Kidney (tissue), 14 donors: ENCODE results near the gene TMEM51. TPM values are rescaled to one million over a fixed set of nuclear protein-coding genes. Genes with fewer than 3 reads are reported as not detected.

Experiments used
- DNase-seq, 5 donors: peaks; one replicate each; pipeline ENCODE4 v3.0.0-alpha.2; 2013 to 2020
- FAIRE-seq: peaks from 2 replicates; lab custom pipeline; 2012; peaks lifted over from hg19 to GRCh38; lab: Jason Lieb, UNC
- H3K27ac ChIP-seq, 2 donors: one replicate each; pipeline ENCODE4 v1.7.0; 2013; ENCODE audit warnings: low read depth in 2 of 2, low read length in 2 of 2, inconsistent platforms in 1 of 2
- H3K27me3 ChIP-seq: one replicate; pipeline ENCODE4 v1.7.1; 2013; ENCODE audit warnings: low read length, inconsistent platforms; ENCODE audit not compliant: control insufficient read depth, insufficient read depth
- H3K36me3 ChIP-seq, 3 donors: one replicate each; pipeline versions ENCODE4 v1.7.0 to v1.7.1; 2013; ENCODE audit warnings: low read length in 3 of 3, control low read depth in 1 of 3, inconsistent platforms in 1 of 3; ENCODE audit not compliant: insufficient read depth in 3 of 3, control insufficient read depth in 2 of 3
- H3K4me1 ChIP-seq, 3 donors: one replicate each; pipeline versions ENCODE4 v1.7.0 to v1.7.1; 2013; ENCODE audit warnings: low read length in 3 of 3, inconsistent platforms in 1 of 3, low read depth in 1 of 3; ENCODE audit not compliant: control insufficient read depth in 2 of 3, insufficient read depth in 2 of 3
- H3K4me3 ChIP-seq, 3 donors: one replicate each; pipeline versions ENCODE4 v1.7.0 to v1.8.1; 2013; ENCODE audit warnings: low read length in 3 of 3, control low read depth in 1 of 3, inconsistent platforms in 1 of 3
- H3K9ac ChIP-seq, 3 donors: one replicate each; pipeline versions ENCODE4 v1.7.0 to v1.7.1; 2013; ENCODE audit warnings: low read length in 3 of 3, control low read depth in 1 of 3, inconsistent platforms in 1 of 3
- H3K9me3 ChIP-seq, 3 donors: one replicate each; pipeline versions ENCODE4 v1.7.0 to v1.7.1; 2013; ENCODE audit warnings: low read length in 3 of 3, control low read depth in 1 of 3, inconsistent platforms in 1 of 3; ENCODE audit not compliant: control insufficient read depth in 2 of 3, insufficient read depth in 1 of 3
- CTCF ChIP-seq: IDR thresholded peaks from 3 replicates; pipeline ENCODE4 v1.5.1; 2012; ENCODE audit warnings: mild to moderate bottlenecking, moderate library complexity, borderline replicate concordance; ENCODE audit not compliant: insufficient read depth; ENCODE audit errors: extremely low read depth
- intact Hi-C: fragments of 100-400 bp; cut with DNase I; formaldehyde crosslinking; loops from one replicate; pipeline ENCODE4 v1.11.1; 2022
- polyA plus RNA-seq: library from polyadenylated mRNA; stranded (reverse); fragments of 350-450 nt; fragmentation: Illumina TruSeq; extraction: RNeasy Lipid Tissue Mini Kit (QIAGEN cat#74804); gene quantifications from one replicate; pipeline ENCODE4 v1.2.3, GENCODE V29; 2014; ENCODE audit warnings: low read depth, low replicate concordance; ENCODE audit not compliant: insufficient read depth
- total RNA-seq: library from RNA; stranded (reverse); fragmentation: NEBNext Ultra II Directional; extraction: Animal tissue kit (Norgen Biotek cat#: 25700); gene quantifications from one replicate; pipeline ENCODE4 v1.2.1, GENCODE V29; 2021
- donor health status: control.
- donor health status: control.
- donor health status: control.
- donor health status: control.
- donor health status: control.
- donor health status: DM: yes; HTN: yes; CAD: no.
- donor health status: Normal renal cell carcinoma (clear cell type).

TMEM51 gene
- total and polyA plus RNA-seq, 2 donors from 2014 or later: 38.1 to 48.4 TPM

- FAIRE-seq (no peak), DNase-seq (peak in 1 of 5 donors; percentile 49)
- Histone ChIP-seq H3K4me1 (no peaks in the 10 kb centered on the region), H3K4me3 (no peak overlapping the region), H3K27ac (no peak overlapping the region), H3K36me3 (no peaks in the 10 kb centered on the region), H3K9ac (no peak overlapping the region), H3K9me3 (no peaks in the 10 kb centered on the region), H3K27me3 (no peaks in the 10 kb centered on the region)
- intact Hi-C loops: no loop called here
- TF ChIP-seq CTCF: no peak
Measured at GRCh38 chr1:15141935-15142539, 11.5 kb upstream of the TMEM51 start.

GRCh38 chr1:15145327-15145726 is 8.2 kb upstream of the TMEM51 start:
- TF ChIP-seq CTCF: no peak
- DNase-seq (no peak), FAIRE-seq (no peak)
- Histone ChIP-seq H3K4me1 (no peaks in the 10 kb centered on the region), H3K36me3 (no peaks in the 10 kb centered on the region), H3K9me3 (no peaks in the 10 kb centered on the region), H3K27me3 (no peaks in the 10 kb centered on the region), H3K4me3 (no peak overlapping the region), H3K27ac (no peak overlapping the region), H3K9ac (no peak overlapping the region)
- intact Hi-C loops: no loop called here

GRCh38 chr1:15146142-15146680 is 7.3 kb upstream of the TMEM51 start:
- Histone ChIP-seq H3K9ac (no peak overlapping the region), H3K9me3 (no peaks in the 10 kb centered on the region), H3K27ac (no peak overlapping the region), H3K4me3 (no peak overlapping the region), H3K4me1 (no peaks in the 10 kb centered on the region), H3K27me3 (no peaks in the 10 kb centered on the region), H3K36me3 (no peaks in the 10 kb centered on the region)
- intact Hi-C loops: no loop called here
- no peak for TF ChIP-seq CTCF
- DNase-seq (no peak), FAIRE-seq (no peak)
